GM10266 (cell line): ENCODE measurements around the gene CYP4B1.

Experiments
- DNase-seq: peaks from one replicate; pipeline ENCODE4 v3.0.0; 2012; ENCODE audit errors: extremely low spot score
- CTCF ChIP-seq: IDR thresholded peaks from 2 replicates; pipeline ENCODE4 v1.5.1; 2012; ENCODE audit warnings: mild to moderate bottlenecking, low read depth; ENCODE audit not compliant: control insufficient read depth, insufficient read depth; ENCODE audit errors: missing control alignments

The CYP4B1 gene

GRCh38 chr1:46760558-46761166, 38.2 kb upstream of the CYP4B1 start:
- TF ChIP-seq CTCF: no peak
- DNase-seq: no peak

GRCh38 chr1:46761740-46762139, 37.1 kb upstream of the CYP4B1 start:
- TF ChIP-seq CTCF: no peak
- DNase-seq: no peak

GRCh38 chr1:46764402-46764801, 34.4 kb upstream of the CYP4B1 start:
- no peak for DNase-seq
- TF ChIP-seq CTCF: no peak

- no peak for DNase-seq
- TF ChIP-seq CTCF: no peak
Observed at GRCh38 chr1:46767649-46768282, 31.1 kb upstream of the CYP4B1 start.

GRCh38 chr1:46768445-46768844, 30.4 kb upstream of the CYP4B1 start:
- DNase-seq: no peak
- no peak for TF ChIP-seq CTCF

- no peak for DNase-seq
- no peak for TF ChIP-seq CTCF
Observed at GRCh38 chr1:46769028-46769740, 29.7 kb upstream of the CYP4B1 start.

- no peak for DNase-seq
- TF ChIP-seq CTCF: no peak
Observed at GRCh38 chr1:46770541-46770940, 28.3 kb upstream of the CYP4B1 start.
